SU-DHL-6 (cell line): ENCODE results near the gene DUSP14.
A peak's percentile ranks its signal among the peaks of the same experiment; 100 is the strongest.

ENCODE experiments used
- H2AFZ ChIP-seq: fragments of 200-600 bp; sonication (generic); 2 replicates; pipeline ENCODE4 v1.6.1; 2014; ENCODE audit warnings: low read depth, mild to moderate bottlenecking, moderate library complexity, mixed read lengths, antibody characterized with exemption, low read length; ENCODE audit not compliant: severe bottlenecking
- H3F3A ChIP-seq: fragments of 200-600 bp; shearing (Covaris generic); 2 replicates; pipeline ENCODE4 v1.6.0; 2016; ENCODE audit warnings: antibody characterized with exemption, mild to moderate bottlenecking; ENCODE audit not compliant: insufficient read depth
- H3K27ac ChIP-seq: fragments of 200-600 bp; sonication (generic); 2 replicates; pipeline ENCODE4 v1.5.1; 2016; ENCODE audit warnings: low read depth, mild to moderate bottlenecking, low read length, moderate library complexity, mixed read lengths
- H3K27me3 ChIP-seq: fragments of 200-600 bp; sonication (generic), shearing (Covaris generic); 2 replicates; pipeline ENCODE4 v1.6.0; 2014; ENCODE audit warnings: mild to moderate bottlenecking, low read length
- H3K36me3 ChIP-seq: fragments of 200-600 bp; sonication (generic); 2 replicates; pipeline ENCODE4 v1.6.1; 2014; ENCODE audit warnings: mild to moderate bottlenecking, low read length, mixed read lengths
- H3K4me2 ChIP-seq: fragments of 300-600, 200-600 bp; shearing (Covaris generic), sonication (generic); 2 replicates; pipeline ENCODE4 v1.6.0; 2014; ENCODE audit warnings: low read length, low read depth, mild to moderate bottlenecking; ENCODE audit not compliant: poor library complexity, severe bottlenecking
- H3K4me3 ChIP-seq: fragments of 200-600 bp; sonication (generic); 2 replicates; pipeline ENCODE4 v1.5.1; 2014; ENCODE audit warnings: antibody characterized with exemption, low read length, mild to moderate bottlenecking, mixed read lengths; ENCODE audit not compliant: insufficient read depth, poor library complexity, severe bottlenecking
- H3K79me2 ChIP-seq: fragments of 200-600 bp; sonication (generic); 2 replicates; pipeline ENCODE4 v1.6.1; 2014; ENCODE audit warnings: mild to moderate bottlenecking, low read length, moderate library complexity; ENCODE audit not compliant: insufficient read depth
- H3K9ac ChIP-seq: fragments of 200-600 bp; sonication (generic); 2 replicates; pipeline ENCODE4 v1.7.0; 2014; ENCODE audit warnings: mild to moderate bottlenecking, low read length
- H3K9me2 ChIP-seq: fragments of 200-600 bp; sonication (generic); replicated peaks from 2 replicates; pipeline ENCODE4 v1.6.1; 2014; ENCODE audit warnings: low read length; ENCODE audit not compliant: insufficient read depth
- H3K9me3 ChIP-seq: fragments of 200-600 bp; sonication (generic); 2 replicates; pipeline ENCODE4 v1.6.1; 2014; ENCODE audit warnings: low read length, mixed read lengths; ENCODE audit not compliant: insufficient read depth
- H4K20me1 ChIP-seq: fragments of 200-600 bp; sonication (generic); 2 replicates; pipeline ENCODE4 v1.6.1; 2014; ENCODE audit warnings: low read depth, mild to moderate bottlenecking, antibody characterized with exemption, low read length, moderate library complexity, mixed read lengths
- EZH2phosphoT487 ChIP-seq: fragments of 200-600 bp; sonication (generic), shearing (Covaris generic); conservative IDR thresholded peaks from 2 replicates; pipeline ENCODE4 v1.6.1; 2018; ENCODE audit warnings: mild to moderate bottlenecking, antibody characterized with exemption, low read length, moderate library complexity, mixed read lengths
- TF ChIP-seq, protein P1 (sequence below): fragments of 200-600 bp; sonication (generic); IDR thresholded peaks from one replicate; pipeline ENCODE4 v1.5.1; 2017; ENCODE audit warnings: antibody characterized with exemption, mild to moderate bottlenecking, low read length, moderate library complexity; ENCODE audit not compliant: insufficient read depth, poor library complexity, severe bottlenecking

Gene DUSP14

DNA sequence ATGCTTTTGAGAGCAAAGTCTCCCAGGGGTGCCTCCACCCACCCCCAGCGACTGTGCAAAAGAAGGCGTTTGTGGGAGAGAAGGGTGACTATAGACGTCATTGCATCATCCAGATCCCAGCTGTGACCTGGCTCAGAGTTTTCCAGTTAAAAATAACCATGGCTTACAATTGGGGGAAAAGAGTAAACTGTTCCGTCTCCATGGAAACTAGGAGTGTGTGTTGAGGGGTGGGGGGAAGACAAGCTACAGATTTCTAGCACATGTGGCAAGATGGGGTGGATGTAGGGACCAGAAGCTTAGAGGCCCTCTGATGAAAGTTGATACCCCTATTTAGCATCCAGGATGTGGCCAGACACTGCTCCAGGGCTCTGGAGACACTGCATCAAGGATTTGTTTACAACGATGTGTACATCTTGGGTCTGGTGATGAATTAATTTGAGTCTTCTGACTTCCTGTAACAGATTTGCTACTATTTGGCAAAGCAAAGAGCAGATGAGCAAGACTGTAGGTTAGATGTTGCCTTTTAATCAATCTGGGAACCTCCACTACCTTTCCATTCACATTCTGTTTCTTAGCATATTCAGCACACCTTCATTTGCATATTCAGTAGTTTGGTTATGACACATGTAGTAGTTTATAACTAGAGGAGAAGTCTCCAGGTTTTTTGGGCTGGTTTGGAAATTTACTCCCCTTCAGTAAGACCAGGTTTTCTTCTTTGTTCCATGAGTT lies 6.2 kb upstream of the DUSP14 start:
- Histone ChIP-seq H3F3A (peaks cover 19% of the 10 kb centered on the region; the same call in 1 of the 2 replicates), H2AFZ (no peak overlapping the region), H3K36me3 (peaks cover 10% of the 10 kb centered on the region; the same call in 1 of the 2 replicates), H3K4me2 (no peak overlapping the region), H4K20me1 (no peaks in the 10 kb centered on the region), H3K9me3 (no peaks in the 10 kb centered on the region), H3K9ac (no peak overlapping the region), H3K27me3 (no peaks in the 10 kb centered on the region), H3K4me3 (no peak overlapping the region), H3K79me2 (no peaks in the 10 kb centered on the region), H3K27ac (no peak overlapping the region), H3K9me2 (no peaks in the 10 kb centered on the region)
- TF ChIP-seq, protein P1, sequence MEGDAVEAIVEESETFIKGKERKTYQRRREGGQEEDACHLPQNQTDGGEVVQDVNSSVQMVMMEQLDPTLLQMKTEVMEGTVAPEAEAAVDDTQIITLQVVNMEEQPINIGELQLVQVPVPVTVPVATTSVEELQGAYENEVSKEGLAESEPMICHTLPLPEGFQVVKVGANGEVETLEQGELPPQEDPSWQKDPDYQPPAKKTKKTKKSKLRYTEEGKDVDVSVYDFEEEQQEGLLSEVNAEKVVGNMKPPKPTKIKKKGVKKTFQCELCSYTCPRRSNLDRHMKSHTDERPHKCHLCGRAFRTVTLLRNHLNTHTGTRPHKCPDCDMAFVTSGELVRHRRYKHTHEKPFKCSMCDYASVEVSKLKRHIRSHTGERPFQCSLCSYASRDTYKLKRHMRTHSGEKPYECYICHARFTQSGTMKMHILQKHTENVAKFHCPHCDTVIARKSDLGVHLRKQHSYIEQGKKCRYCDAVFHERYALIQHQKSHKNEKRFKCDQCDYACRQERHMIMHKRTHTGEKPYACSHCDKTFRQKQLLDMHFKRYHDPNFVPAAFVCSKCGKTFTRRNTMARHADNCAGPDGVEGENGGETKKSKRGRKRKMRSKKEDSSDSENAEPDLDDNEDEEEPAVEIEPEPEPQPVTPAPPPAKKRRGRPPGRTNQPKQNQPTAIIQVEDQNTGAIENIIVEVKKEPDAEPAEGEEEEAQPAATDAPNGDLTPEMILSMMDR: no peak
- no peak for TF ChIP-seq EZH2phosphoT487

DNA sequence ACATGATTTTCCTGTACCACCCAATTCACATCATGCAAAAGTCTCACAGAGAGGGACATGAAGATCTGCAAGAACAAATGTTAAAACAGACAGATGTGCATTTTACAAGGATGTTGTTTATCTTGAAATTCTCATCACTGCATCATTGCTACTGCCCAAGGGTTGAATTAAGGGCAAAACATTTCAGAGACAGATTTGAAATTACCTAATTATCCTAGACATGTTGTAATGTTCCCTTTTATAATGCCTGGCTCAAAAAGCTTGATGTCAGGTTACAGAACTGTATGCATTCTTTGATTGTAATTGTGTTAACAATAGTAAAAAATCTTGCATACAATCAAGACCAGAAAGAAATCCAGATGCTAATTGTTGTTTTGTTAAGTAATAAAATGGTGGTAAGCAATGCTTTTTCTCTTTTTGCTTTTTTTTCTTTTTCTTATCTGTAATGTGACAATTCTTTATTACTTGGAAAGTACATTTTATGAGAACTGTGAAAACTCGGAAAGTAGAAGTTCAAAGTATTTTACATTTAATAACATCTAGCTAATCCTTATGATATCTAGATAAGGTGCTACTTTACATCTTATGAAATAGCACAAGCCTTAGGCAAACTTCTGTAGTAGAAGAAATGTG lies 3.6 kb upstream of the DUSP14 start:
- no peaks in the 10 kb centered on the region for H3K27me3 ChIP-seq
- H3K79me2 ChIP-seq: peaks cover 8% of the 10 kb centered on the region
- H3K36me3 ChIP-seq: no peaks in the 10 kb centered on the region
- H3F3A ChIP-seq: peaks cover 21% of the 10 kb centered on the region
- no peaks in the 10 kb centered on the region for H4K20me1 ChIP-seq
- no peak overlapping the region for H3K27ac ChIP-seq
- no peak overlapping the region for H2AFZ ChIP-seq
- H3K9me3 ChIP-seq: no peaks in the 10 kb centered on the region
- no peak overlapping the region for H3K9ac ChIP-seq
- H3K9me2 ChIP-seq: no peaks in the 10 kb centered on the region
- H3K4me3 ChIP-seq: no peak overlapping the region
- no peak for TF ChIP-seq EZH2phosphoT487
- TF ChIP-seq, protein P1: no peak
- H3K4me2 ChIP-seq: no peak overlapping the region

DNA sequence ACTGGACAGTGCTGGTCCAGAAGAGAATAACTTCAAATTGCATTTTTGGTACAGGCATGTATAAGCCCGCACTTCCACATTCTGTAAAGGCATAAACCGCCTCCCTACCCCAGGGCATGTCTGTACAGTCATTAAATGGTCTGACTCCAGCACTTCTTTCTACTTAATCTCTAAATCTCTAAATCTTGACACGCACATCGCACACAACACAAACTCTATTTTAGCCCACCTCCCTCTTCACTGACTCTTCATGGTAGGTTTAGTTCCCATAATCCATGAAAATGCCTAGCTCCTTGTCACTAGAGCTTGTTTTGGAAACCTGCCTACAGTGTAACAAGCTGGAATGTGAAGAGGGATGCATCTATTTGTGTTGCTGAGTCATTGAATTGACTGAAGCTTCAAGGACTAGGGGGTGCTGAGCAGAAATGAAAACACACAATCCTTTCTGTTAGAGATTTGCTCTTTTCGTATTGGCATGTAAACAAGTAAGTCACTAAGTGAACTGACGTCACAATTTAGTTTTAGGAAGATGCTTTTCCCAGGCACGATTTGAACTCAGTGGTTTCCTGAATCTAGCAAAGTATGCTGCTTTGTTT lies 1.6 kb upstream of the DUSP14 start:
- H3K9ac ChIP-seq: peak overlapping the region; percentile 83
- no peak overlapping the region for H3K27ac ChIP-seq
- H3F3A ChIP-seq: peaks cover 24% of the 10 kb centered on the region
- H4K20me1 ChIP-seq: peaks cover 3% of the 10 kb centered on the region; the same call in 1 of the 2 replicates
- no peaks in the 10 kb centered on the region for H3K9me2 ChIP-seq
- H3K4me2 ChIP-seq: peak overlapping the region; percentile 78
- H3K27me3 ChIP-seq: no peaks in the 10 kb centered on the region
- H3K36me3 ChIP-seq: no peaks in the 10 kb centered on the region
- peak overlapping the region; percentile 94 for H2AFZ ChIP-seq
- no peaks in the 10 kb centered on the region for H3K9me3 ChIP-seq
- H3K4me3 ChIP-seq: peak overlapping the region; percentile 78
- peaks cover 28% of the 10 kb centered on the region for H3K79me2 ChIP-seq
- TF ChIP-seq EZH2phosphoT487: no peak
- TF ChIP-seq, protein P1: no peak
